SK-N-SH treated with all-trans-retinoic acid at 6 μM for 48 hours (cell line): ENCODE results near the gene SPATA20.

Experiments
- ATAC-seq: fragments of 200-7000 bp; cut with Tn5 transposase; 3 replicates; pipeline ENCODE4 v1.9.1; 2020; ENCODE audit warnings: mild to moderate bottlenecking, moderate library complexity
- ESRRG ChIP-seq: fragments of 250-450 bp; sonication (Bioruptor Pico); IDR thresholded peaks from 2 replicates; pipeline ENCODE4 v1.6.1; 2021; ENCODE audit warnings: mild to moderate bottlenecking
- ISL1 ChIP-seq: fragments of 250-450 bp; sonication (Bioruptor Pico); IDR thresholded peaks from 2 replicates; pipeline ENCODE4 v2.1.2; 2022; ENCODE audit warnings: mild to moderate bottlenecking, moderate library complexity
- OSR1 ChIP-seq: fragments of 250-450 bp; sonication (Bioruptor Pico); IDR thresholded peaks from 2 replicates; pipeline ENCODE4 v1.8.0; 2022; ENCODE audit warnings: moderate library complexity, mild to moderate bottlenecking, inconsistent platforms
- RARB ChIP-seq: fragments of 250-450 bp; sonication (Bioruptor Pico); IDR thresholded peaks from 2 replicates; pipeline ENCODE4 v1.8.0; 2021; ENCODE audit warnings: mild to moderate bottlenecking, moderate library complexity
- SNAI2 ChIP-seq: fragments of 250-450 bp; sonication (Bioruptor Pico); IDR thresholded peaks from 2 replicates; pipeline ENCODE4 v1.5.0; 2020; ENCODE audit warnings: mild to moderate bottlenecking, moderate library complexity
- TOX ChIP-seq: fragments of 250-450 bp; sonication (Bioruptor Pico); IDR thresholded peaks from 2 replicates; pipeline ENCODE4 v1.8.0; 2021; ENCODE audit warnings: mild to moderate bottlenecking, moderate library complexity, borderline replicate concordance
- ZC3H10 ChIP-seq: fragments of 250-450 bp; sonication (Bioruptor Pico); IDR thresholded peaks from 2 replicates; pipeline ENCODE4 v1.5.1; 2021; ENCODE audit warnings: mild to moderate bottlenecking, moderate library complexity
- ZFP3 ChIP-seq: fragments of 250-450 bp; sonication (Bioruptor Pico); IDR thresholded peaks from 2 replicates; pipeline ENCODE4 v1.5.0; 2020; ENCODE audit warnings: mild to moderate bottlenecking, moderate library complexity
- ZFP30 ChIP-seq: fragments of 450-650 bp; formaldehyde crosslinking; IDR thresholded peaks from 2 replicates; pipeline ENCODE4 v1.5.0; 2022; ENCODE audit warnings: mild to moderate bottlenecking, moderate library complexity
- ZNF565 ChIP-seq: fragments of 450-650 bp; formaldehyde crosslinking; conservative IDR thresholded peaks from 2 replicates; pipeline ENCODE4 v1.5.0; 2020; ENCODE audit warnings: low read depth, mild to moderate bottlenecking, moderate library complexity
- ZNF8 ChIP-seq: fragments of 450-650 bp; formaldehyde crosslinking; IDR thresholded peaks from 2 replicates; pipeline ENCODE4 v1.5.0; 2020; ENCODE audit warnings: mild to moderate bottlenecking, moderate library complexity
- TF ChIP-seq, protein P1 (sequence below): fragments of 250-450 bp; sonication (Bioruptor Pico); IDR thresholded peaks from 2 replicates; pipeline ENCODE4 v1.8.0; 2020; ENCODE audit warnings: mild to moderate bottlenecking, moderate library complexity, borderline replicate concordance
- TF ChIP-seq, protein P2 (sequence below): fragments of 250-450 bp; sonication (Bioruptor Pico); IDR thresholded peaks from 2 replicates; pipeline ENCODE4 v1.5.1; 2020; ENCODE audit warnings: low read depth, mild to moderate bottlenecking, moderate library complexity
- TF ChIP-seq, protein P3 (sequence below): fragments of 250-450 bp; sonication (Bioruptor Pico); IDR thresholded peaks from 2 replicates; pipeline ENCODE4 v1.5.0; 2020; ENCODE audit warnings: mild to moderate bottlenecking, moderate library complexity
- TF ChIP-seq, protein P4 (sequence below): fragments of 250-450 bp; sonication (Bioruptor Pico); IDR thresholded peaks from 2 replicates; pipeline ENCODE4 v1.8.0; 2021; ENCODE audit warnings: low read depth, mild to moderate bottlenecking, moderate library complexity, borderline replicate concordance
- TF ChIP-seq, protein P5 (sequence below): fragments of 250-450 bp; sonication (Bioruptor Pico); IDR thresholded peaks from 2 replicates; pipeline ENCODE4 v1.5.1; 2021; ENCODE audit warnings: mild to moderate bottlenecking, moderate library complexity

Gene SPATA20

DNA sequence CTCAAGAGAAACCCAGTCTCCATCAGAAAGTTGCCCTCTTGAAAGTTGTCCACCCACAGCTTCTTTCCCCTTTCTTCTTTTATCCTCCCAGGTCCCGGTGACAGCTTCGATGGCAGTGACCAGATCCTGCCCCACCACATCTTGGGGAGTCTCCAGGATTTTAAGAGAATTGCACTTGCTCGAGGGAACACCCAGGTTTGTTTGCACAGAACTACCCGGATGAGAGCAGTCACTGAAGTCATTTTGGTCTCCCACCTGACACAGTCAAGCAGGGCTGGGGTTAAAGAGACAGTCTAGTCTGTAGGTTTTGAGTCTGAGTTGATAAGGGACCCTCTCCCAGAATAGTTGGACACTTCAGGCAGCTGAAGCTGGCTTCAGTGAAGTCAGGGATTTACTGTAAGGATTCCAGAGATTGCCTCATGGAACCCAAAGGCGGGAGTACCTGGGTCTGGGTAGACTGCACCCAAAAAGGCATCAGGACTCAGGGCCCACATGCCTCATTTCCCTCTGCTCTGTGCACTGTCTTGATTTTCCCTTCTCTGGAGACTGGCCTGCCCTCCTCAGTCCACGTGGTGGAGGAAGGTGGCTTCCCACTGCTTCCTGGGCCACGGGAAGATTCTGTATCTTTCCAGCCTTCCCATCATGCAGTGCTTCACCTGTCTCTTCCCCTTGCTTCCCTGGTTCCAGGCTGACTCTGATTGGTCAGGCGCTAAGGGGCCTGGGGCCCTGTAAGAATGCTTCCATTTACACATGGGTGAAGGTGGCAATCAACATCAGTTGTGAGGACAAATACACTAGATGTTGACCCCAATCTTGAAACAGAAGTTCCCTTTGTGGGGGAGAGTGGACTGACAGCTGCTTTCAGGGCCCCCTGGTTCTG lies 29.2 kb upstream of the SPATA20 start:
- no peak for ATAC-seq
- TF ChIP-seq, protein P1, sequence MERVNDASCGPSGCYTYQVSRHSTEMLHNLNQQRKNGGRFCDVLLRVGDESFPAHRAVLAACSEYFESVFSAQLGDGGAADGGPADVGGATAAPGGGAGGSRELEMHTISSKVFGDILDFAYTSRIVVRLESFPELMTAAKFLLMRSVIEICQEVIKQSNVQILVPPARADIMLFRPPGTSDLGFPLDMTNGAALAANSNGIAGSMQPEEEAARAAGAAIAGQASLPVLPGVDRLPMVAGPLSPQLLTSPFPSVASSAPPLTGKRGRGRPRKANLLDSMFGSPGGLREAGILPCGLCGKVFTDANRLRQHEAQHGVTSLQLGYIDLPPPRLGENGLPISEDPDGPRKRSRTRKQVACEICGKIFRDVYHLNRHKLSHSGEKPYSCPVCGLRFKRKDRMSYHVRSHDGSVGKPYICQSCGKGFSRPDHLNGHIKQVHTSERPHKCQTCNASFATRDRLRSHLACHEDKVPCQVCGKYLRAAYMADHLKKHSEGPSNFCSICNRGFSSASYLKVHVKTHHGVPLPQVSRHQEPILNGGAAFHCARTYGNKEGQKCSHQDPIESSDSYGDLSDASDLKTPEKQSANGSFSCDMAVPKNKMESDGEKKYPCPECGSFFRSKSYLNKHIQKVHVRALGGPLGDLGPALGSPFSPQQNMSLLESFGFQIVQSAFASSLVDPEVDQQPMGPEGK, result no peak

DNA sequence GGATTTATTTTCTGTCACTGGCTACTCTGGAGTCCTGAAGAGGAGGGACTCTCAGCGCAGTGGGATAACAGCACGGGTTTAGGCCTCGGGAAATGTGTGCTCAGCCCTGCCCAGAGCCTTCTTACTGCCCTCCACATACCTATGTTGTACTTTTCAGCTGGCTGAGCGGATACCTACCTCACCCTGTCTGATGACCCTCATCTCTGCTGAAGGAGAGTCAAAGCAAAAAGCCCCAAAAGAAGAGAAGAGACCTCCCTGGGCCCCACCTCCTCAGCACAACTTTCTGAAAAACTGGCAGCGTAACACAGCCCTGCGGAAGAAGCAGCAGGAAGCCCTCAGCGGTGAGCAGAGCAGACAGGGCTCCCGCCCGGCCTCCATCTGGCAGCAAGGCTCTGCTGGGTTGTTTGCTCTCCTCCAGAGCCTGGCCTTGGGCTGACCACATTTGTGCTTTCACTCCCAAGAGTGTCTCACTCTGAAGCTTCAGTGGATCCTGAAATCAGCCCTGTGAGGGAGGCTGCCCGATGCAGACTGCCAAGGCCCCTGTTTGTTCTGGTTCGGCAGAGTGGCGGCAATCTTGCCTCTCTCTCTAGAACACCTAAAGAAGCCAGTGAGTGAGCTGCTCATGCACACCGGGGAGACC lies 28.5 kb upstream of the SPATA20 start:
- ATAC-seq, result no peak
- TF ChIP-seq SNAI2 (CRISPR knock-in tag) (no peak), ZNF8 (no peak), ZFP3 (CRISPR knock-in tag) (no peak), ZC3H10 (CRISPR knock-in tag) (no peak)
- TF ChIP-seq, protein P1, result no peak
- TF ChIP-seq, protein P2, sequence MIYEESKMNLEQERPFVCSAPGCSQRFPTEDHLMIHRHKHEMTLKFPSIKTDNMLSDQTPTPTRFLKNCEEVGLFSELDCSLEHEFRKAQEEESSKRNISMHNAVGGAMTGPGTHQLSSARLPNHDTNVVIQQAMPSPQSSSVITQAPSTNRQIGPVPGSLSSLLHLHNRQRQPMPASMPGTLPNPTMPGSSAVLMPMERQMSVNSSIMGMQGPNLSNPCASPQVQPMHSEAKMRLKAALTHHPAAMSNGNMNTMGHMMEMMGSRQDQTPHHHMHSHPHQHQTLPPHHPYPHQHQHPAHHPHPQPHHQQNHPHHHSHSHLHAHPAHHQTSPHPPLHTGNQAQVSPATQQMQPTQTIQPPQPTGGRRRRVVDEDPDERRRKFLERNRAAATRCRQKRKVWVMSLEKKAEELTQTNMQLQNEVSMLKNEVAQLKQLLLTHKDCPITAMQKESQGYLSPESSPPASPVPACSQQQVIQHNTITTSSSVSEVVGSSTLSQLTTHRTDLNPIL (CRISPR knock-in tag), result no peak

DNA sequence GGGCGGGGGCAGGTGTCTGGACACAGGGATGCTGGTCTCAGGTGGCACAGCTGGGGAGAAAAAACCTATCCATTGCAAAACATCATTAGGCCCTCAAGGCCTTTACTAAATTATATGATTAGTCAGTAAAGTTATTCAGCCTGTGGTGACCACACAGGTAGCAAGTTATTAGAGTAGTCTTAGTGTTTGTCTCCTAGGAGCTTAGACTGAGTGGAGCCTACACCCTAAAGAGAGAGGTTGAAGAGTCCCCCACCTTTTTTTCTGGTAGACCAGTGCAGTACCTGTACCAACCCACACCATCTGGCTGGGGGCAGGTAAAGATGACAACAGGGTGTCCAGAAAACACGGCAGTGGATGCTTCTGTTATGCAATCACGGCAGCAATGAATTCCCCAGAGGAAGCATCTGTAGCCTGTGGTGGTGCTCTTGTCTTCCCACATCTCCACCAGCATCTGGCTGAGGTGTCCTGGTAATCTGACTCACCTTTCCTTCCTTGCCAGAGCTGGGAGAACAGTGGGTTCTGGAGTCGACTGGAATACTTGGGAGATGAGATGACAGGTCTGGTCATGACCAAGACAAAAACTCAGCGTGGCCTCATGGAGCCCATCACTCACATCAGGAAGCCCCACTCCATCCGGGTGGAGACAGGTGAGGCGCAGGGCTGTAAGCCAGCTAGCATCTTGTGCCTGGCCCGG lies 27.7 kb upstream of the SPATA20 start:
- ATAC-seq, result no peak
- no peak for TF ChIP-seq ZNF565
- no peak for TF ChIP-seq SNAI2 (CRISPR knock-in tag)
- TF ChIP-seq ISL1, result no peak
- TF ChIP-seq, protein P3, sequence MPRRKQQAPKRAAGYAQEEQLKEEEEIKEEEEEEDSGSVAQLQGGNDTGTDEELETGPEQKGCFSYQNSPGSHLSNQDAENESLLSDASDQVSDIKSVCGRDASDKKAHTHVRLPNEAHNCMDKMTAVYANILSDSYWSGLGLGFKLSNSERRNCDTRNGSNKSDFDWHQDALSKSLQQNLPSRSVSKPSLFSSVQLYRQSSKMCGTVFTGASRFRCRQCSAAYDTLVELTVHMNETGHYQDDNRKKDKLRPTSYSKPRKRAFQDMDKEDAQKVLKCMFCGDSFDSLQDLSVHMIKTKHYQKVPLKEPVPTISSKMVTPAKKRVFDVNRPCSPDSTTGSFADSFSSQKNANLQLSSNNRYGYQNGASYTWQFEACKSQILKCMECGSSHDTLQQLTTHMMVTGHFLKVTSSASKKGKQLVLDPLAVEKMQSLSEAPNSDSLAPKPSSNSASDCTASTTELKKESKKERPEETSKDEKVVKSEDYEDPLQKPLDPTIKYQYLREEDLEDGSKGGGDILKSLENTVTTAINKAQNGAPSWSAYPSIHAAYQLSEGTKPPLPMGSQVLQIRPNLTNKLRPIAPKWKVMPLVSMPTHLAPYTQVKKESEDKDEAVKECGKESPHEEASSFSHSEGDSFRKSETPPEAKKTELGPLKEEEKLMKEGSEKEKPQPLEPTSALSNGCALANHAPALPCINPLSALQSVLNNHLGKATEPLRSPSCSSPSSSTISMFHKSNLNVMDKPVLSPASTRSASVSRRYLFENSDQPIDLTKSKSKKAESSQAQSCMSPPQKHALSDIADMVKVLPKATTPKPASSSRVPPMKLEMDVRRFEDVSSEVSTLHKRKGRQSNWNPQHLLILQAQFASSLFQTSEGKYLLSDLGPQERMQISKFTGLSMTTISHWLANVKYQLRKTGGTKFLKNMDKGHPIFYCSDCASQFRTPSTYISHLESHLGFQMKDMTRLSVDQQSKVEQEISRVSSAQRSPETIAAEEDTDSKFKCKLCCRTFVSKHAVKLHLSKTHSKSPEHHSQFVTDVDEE (CRISPR knock-in tag), result no peak
- no peak for TF ChIP-seq OSR1 (CRISPR knock-in tag)
- TF ChIP-seq TOX (CRISPR knock-in tag), result no peak
- TF ChIP-seq, protein P4, sequence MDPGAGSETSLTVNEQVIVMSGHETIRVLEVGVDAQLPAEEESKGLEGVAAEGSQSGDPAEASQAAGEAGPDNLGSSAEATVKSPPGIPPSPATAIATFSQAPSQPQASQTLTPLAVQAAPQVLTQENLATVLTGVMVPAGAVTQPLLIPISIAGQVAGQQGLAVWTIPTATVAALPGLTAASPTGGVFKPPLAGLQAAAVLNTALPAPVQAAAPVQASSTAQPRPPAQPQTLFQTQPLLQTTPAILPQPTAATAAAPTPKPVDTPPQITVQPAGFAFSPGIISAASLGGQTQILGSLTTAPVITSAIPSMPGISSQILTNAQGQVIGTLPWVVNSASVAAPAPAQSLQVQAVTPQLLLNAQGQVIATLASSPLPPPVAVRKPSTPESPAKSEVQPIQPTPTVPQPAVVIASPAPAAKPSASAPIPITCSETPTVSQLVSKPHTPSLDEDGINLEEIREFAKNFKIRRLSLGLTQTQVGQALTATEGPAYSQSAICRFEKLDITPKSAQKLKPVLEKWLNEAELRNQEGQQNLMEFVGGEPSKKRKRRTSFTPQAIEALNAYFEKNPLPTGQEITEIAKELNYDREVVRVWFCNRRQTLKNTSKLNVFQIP, result no peak
- TF ChIP-seq, all 23 proteins: peak for 0

DNA sequence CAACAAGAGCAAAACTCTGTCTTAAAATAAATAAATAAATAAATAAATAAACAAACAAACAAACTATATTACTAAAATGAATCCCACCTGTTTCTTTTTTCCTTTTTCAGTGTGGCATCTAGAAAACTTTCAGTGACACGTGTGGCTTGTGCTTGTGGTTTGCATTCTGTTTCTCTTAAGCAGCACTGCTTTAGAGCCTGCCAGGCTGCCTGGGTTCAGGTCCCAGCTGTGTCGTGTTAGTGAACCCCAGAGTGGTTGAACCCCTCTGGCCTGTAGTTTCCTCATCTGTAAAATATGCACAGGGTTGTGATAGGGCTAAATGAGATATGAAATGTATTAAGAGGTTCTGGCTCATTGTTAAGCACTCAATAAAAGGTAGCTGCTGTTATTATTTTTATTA lies 26.5 kb upstream of the SPATA20 start:
- ATAC-seq, result no peak
- TF ChIP-seq RARB (CRISPR knock-in tag) (no peak), ZFP30 (no peak), TOX (CRISPR knock-in tag) (no peak), ESRRG (no peak), ZFP3 (CRISPR knock-in tag) (no peak), ZNF565 (no peak)
- TF ChIP-seq, protein P5, sequence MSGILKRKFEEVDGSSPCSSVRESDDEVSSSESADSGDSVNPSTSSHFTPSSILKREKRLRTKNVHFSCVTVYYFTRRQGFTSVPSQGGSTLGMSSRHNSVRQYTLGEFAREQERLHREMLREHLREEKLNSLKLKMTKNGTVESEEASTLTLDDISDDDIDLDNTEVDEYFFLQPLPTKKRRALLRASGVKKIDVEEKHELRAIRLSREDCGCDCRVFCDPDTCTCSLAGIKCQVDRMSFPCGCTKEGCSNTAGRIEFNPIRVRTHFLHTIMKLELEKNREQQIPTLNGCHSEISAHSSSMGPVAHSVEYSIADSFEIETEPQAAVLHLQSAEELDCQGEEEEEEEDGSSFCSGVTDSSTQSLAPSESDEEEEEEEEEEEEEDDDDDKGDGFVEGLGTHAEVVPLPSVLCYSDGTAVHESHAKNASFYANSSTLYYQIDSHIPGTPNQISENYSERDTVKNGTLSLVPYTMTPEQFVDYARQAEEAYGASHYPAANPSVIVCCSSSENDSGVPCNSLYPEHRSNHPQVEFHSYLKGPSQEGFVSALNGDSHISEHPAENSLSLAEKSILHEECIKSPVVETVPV (CRISPR knock-in tag), result no peak
- TF ChIP-seq, protein P4, result no peak
- TF ChIP-seq, protein P2 (CRISPR knock-in tag), result no peak
- TF ChIP-seq, all 23 proteins: peak for 0
